Neural cell (in vitro differentiated cells): ENCODE data around the gene SAP30BP. TPM values are rescaled to one million over a fixed set of nuclear protein-coding genes. Genes with fewer than 3 reads are reported as not detected.

Source experiments
- H2AFZ ChIP-seq: fragments of 200-600, 300-800 bp; sonication (generic), shearing (Covaris generic); 2 replicates; pipeline ENCODE4 v1.6.0; 2014; ENCODE audit warnings: low read depth, mild to moderate bottlenecking, antibody characterized with exemption, low read length, moderate library complexity
- H3F3A ChIP-seq: fragments of 200-600 bp; shearing (Covaris generic); 2 replicates; pipeline ENCODE4 v1.6.1; 2016; ENCODE audit warnings: mild to moderate bottlenecking, moderate library complexity, mixed read lengths, antibody characterized with exemption, low read length; ENCODE audit not compliant: insufficient read depth, poor library complexity, severe bottlenecking
- H3K27ac ChIP-seq: fragments of 200-600, 300-800 bp; sonication (generic), shearing (Covaris generic); 2 replicates; pipeline ENCODE4 v1.5.1; 2014; ENCODE audit warnings: mild to moderate bottlenecking, low read length, moderate library complexity
- H3K27me3 ChIP-seq: fragments of 300-800, 200-600 bp; sonication (generic), shearing (Covaris generic); 2 replicates; pipeline ENCODE4 v1.6.0; 2014; ENCODE audit warnings: mild to moderate bottlenecking, low read depth, low read length, moderate library complexity; ENCODE audit not compliant: insufficient read depth
- H3K36me3 ChIP-seq: fragments of 300-800, 200-600 bp; sonication (generic), shearing (Covaris generic); 2 replicates; pipeline ENCODE4 v1.5.1; 2014; ENCODE audit warnings: mild to moderate bottlenecking, antibody characterized with exemption, low read length, moderate library complexity; ENCODE audit not compliant: insufficient read depth
- H3K4me2 ChIP-seq: fragments of 300-800, 200-600 bp; sonication (generic), shearing (Covaris generic); 2 replicates; pipeline ENCODE4 v1.6.0; 2014; ENCODE audit warnings: mild to moderate bottlenecking, low read length
- H3K4me3 ChIP-seq: fragments of 300-800, 200-600 bp; sonication (generic), shearing (Covaris generic); 2 replicates; pipeline ENCODE4 v1.5.1; 2014; ENCODE audit warnings: mild to moderate bottlenecking, low read length, moderate library complexity
- H3K79me2 ChIP-seq: fragments of 200-600 bp; shearing (Covaris generic); replicated peaks from 2 replicates; pipeline ENCODE4 v1.6.0; 2014; ENCODE audit warnings: mild to moderate bottlenecking, low read length, moderate library complexity; ENCODE audit not compliant: insufficient read depth
- H3K9ac ChIP-seq: fragments of 300-800, 200-600 bp; sonication (generic), shearing (Covaris generic); 2 replicates; pipeline ENCODE4 v1.6.1; 2016; ENCODE audit warnings: mild to moderate bottlenecking, low read length, mixed read lengths
- H3K9me2 ChIP-seq: fragments of 200-600 bp; shearing (Covaris generic); 2 replicates; pipeline ENCODE4 v1.6.1; 2016; ENCODE audit warnings: mild to moderate bottlenecking, low read length, mixed read lengths; ENCODE audit not compliant: insufficient read depth
- H3K9me3 ChIP-seq: fragments of 200-600, 300-800 bp; sonication (generic), shearing (Covaris generic); 2 replicates; pipeline ENCODE4 v1.6.1; 2016; ENCODE audit warnings: mild to moderate bottlenecking, mixed run types, low read length, moderate library complexity, mixed read lengths
- H4K20me1 ChIP-seq: fragments of 200-600 bp; shearing (Covaris generic); 2 replicates; pipeline ENCODE4 v1.6.1; 2016; ENCODE audit warnings: mild to moderate bottlenecking, mixed run types; ENCODE audit not compliant: insufficient read depth
- EP300 ChIP-seq: fragments of 450-650 bp; conservative IDR thresholded peaks from 2 replicates; pipeline ENCODE4 v1.6.1; 2014; ENCODE audit warnings: antibody characterized with exemption, mild to moderate bottlenecking, moderate library complexity; ENCODE audit not compliant: poor library complexity, severe bottlenecking
- EZH2 ChIP-seq: fragments of 200-600, 300-800 bp; shearing (Covaris generic), sonication (generic); IDR thresholded peaks from 2 replicates; pipeline ENCODE4 v1.6.1; 2014; ENCODE audit warnings: antibody characterized with exemption, low read length, borderline replicate concordance, mild to moderate bottlenecking; ENCODE audit not compliant: insufficient read depth, poor library complexity, severe bottlenecking
- MXI1 ChIP-seq: fragments of 450-650 bp; conservative IDR thresholded peaks from 2 replicates; pipeline ENCODE4 v1.6.1; 2014; ENCODE audit warnings: antibody characterized with exemption, mild to moderate bottlenecking; ENCODE audit not compliant: poor library complexity, severe bottlenecking
- POLR2AphosphoS5 ChIP-seq: IDR thresholded peaks from 2 replicates; pipeline ENCODE4 v1.6.1; 2012
- RAD21 ChIP-seq: fragments of 450-650 bp; conservative IDR thresholded peaks from 2 replicates; pipeline ENCODE4 v1.6.1; 2014; ENCODE audit warnings: antibody characterized with exemption, mild to moderate bottlenecking, moderate library complexity
- SMC3 ChIP-seq: fragments of 450-650 bp; conservative IDR thresholded peaks from 2 replicates; pipeline ENCODE4 v1.6.1; 2014; ENCODE audit warnings: antibody characterized with exemption, mild to moderate bottlenecking, moderate library complexity; ENCODE audit not compliant: poor library complexity
- TAF1 ChIP-seq: IDR thresholded peaks from 2 replicates; pipeline ENCODE4 v1.6.1; 2012; ENCODE audit warnings: low read depth
- polyA plus RNA-seq: library from polyadenylated mRNA; depleted of rRNA; stranded (reverse); fragments of >200 nt; gene quantifications from 2 replicates; pipeline ENCODE4 v1.2.3, GENCODE V29; 2014
- TF ChIP-seq, protein P1 (sequence below): IDR thresholded peaks from 2 replicates; pipeline ENCODE4 v1.6.1; 2012; ENCODE audit warnings: borderline replicate concordance
- TF ChIP-seq, protein P2 (sequence below): fragments of 450-650 bp; IDR thresholded peaks from 2 replicates; pipeline ENCODE4 v1.5.1; 2014; ENCODE audit warnings: antibody characterized with exemption, mild to moderate bottlenecking, moderate library complexity; ENCODE audit not compliant: poor library complexity, severe bottlenecking

Gene SAP30BP
- polyA plus RNA-seq, 1 donor from 2014 or later: 156 TPM

DNA sequence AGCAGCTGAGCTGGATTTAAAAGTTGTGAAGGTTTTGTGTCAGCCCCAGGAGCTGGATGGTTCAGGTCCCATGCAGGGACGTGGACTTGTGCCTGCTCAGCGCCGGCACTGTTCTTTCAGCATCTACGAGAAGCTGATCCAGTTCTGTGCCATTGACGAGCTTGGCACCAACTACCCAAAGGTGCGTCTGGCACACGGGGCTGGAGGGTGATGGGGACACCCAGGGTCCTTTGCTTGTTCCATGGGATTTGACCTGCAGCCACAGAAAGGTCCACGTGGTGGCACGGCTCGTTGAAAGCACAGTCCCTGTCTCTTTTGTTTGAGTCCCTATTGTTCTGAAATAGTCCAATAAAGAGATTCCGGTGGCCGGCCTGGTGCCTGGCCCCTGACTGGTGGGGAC lies 36.1 kb downstream of the SAP30BP start:
- Histone ChIP-seq H3K4me2 (no peak overlapping the region), H3F3A (no peaks in the 10 kb centered on the region), H2AFZ (no peak overlapping the region), H3K27ac (no peak overlapping the region), H3K36me3 (peaks cover 3% of the 10 kb centered on the region), H3K79me2 (no peaks in the 10 kb centered on the region), H3K9me3 (no peaks in the 10 kb centered on the region), H3K4me3 (no peak overlapping the region), H3K27me3 (no peaks in the 10 kb centered on the region), H3K9ac (no peak overlapping the region), H3K9me2 (no peaks in the 10 kb centered on the region), H4K20me1 (no peaks in the 10 kb centered on the region)
- TF ChIP-seq RAD21 (no peak), POLR2AphosphoS5 (no peak), TAF1 (no peak), EP300 (no peak), MXI1 (no peak), SMC3 (no peak)
- TF ChIP-seq, protein P1, sequence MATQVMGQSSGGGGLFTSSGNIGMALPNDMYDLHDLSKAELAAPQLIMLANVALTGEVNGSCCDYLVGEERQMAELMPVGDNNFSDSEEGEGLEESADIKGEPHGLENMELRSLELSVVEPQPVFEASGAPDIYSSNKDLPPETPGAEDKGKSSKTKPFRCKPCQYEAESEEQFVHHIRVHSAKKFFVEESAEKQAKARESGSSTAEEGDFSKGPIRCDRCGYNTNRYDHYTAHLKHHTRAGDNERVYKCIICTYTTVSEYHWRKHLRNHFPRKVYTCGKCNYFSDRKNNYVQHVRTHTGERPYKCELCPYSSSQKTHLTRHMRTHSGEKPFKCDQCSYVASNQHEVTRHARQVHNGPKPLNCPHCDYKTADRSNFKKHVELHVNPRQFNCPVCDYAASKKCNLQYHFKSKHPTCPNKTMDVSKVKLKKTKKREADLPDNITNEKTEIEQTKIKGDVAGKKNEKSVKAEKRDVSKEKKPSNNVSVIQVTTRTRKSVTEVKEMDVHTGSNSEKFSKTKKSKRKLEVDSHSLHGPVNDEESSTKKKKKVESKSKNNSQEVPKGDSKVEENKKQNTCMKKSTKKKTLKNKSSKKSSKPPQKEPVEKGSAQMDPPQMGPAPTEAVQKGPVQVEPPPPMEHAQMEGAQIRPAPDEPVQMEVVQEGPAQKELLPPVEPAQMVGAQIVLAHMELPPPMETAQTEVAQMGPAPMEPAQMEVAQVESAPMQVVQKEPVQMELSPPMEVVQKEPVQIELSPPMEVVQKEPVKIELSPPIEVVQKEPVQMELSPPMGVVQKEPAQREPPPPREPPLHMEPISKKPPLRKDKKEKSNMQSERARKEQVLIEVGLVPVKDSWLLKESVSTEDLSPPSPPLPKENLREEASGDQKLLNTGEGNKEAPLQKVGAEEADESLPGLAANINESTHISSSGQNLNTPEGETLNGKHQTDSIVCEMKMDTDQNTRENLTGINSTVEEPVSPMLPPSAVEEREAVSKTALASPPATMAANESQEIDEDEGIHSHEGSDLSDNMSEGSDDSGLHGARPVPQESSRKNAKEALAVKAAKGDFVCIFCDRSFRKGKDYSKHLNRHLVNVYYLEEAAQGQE: no peak
- TF ChIP-seq, protein P2, sequence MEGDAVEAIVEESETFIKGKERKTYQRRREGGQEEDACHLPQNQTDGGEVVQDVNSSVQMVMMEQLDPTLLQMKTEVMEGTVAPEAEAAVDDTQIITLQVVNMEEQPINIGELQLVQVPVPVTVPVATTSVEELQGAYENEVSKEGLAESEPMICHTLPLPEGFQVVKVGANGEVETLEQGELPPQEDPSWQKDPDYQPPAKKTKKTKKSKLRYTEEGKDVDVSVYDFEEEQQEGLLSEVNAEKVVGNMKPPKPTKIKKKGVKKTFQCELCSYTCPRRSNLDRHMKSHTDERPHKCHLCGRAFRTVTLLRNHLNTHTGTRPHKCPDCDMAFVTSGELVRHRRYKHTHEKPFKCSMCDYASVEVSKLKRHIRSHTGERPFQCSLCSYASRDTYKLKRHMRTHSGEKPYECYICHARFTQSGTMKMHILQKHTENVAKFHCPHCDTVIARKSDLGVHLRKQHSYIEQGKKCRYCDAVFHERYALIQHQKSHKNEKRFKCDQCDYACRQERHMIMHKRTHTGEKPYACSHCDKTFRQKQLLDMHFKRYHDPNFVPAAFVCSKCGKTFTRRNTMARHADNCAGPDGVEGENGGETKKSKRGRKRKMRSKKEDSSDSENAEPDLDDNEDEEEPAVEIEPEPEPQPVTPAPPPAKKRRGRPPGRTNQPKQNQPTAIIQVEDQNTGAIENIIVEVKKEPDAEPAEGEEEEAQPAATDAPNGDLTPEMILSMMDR: no peak

DNA sequence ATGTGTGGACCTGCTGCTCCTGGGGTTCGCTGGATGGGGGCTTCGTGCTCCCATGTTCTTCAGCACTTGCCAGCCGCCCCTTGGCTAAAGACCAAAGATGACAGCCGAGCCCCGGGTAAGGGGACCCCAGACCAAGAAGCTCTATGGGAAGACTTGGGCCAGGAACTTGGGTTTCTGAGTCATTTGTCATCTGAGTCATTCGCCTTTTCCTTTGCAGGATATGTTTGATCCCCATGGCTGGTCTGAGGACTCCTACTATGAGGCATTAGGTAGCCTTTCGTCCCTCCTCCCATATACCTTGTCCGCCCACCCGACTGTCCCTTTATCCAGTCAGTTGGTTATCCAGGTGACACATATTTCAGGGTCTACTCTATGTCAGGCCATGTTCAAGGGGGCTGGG lies 36.5 kb downstream of the SAP30BP start:
- no peak overlapping the region for H3K27ac ChIP-seq
- no peak overlapping the region for H2AFZ ChIP-seq
- H3K4me3 ChIP-seq: no peak overlapping the region
- H3K79me2 ChIP-seq: no peaks in the 10 kb centered on the region
- no peaks in the 10 kb centered on the region for H3K9me3 ChIP-seq
- H3F3A ChIP-seq: no peaks in the 10 kb centered on the region
- no peaks in the 10 kb centered on the region for H3K9me2 ChIP-seq
- H4K20me1 ChIP-seq: no peaks in the 10 kb centered on the region
- TF ChIP-seq MXI1 (no peak), SMC3 (no peak), POLR2AphosphoS5 (no peak), EZH2 (no peak), RAD21 (no peak), EP300 (no peak), TAF1 (no peak)
- TF ChIP-seq, protein P1: no peak
- TF ChIP-seq, protein P2: no peak
- H3K27me3 ChIP-seq: no peaks in the 10 kb centered on the region
- peaks cover 3% of the 10 kb centered on the region for H3K36me3 ChIP-seq
- H3K9ac ChIP-seq: no peak overlapping the region
- no peak overlapping the region for H3K4me2 ChIP-seq
